ENCODE results near the gene GAS5.
A peak's percentile ranks its signal among the peaks of the same experiment; 100 is the strongest.

Gene GAS5

GRCh38 chr1:173867753-173868265 is at the start of gene GAS5:
Gene GAS5, minus strand, starts transcription at chr1:173867989.
- no peak for TF ChIP-seq ZNF274 (IDR thresholded peaks at IDR 0.05; ENCODE audit: low read depth, low read length)
- peak within 1 kb of the TSS; percentile 98 for H3K4me3 ChIP-seq (ENCODE audit: low read length)

DNA sequence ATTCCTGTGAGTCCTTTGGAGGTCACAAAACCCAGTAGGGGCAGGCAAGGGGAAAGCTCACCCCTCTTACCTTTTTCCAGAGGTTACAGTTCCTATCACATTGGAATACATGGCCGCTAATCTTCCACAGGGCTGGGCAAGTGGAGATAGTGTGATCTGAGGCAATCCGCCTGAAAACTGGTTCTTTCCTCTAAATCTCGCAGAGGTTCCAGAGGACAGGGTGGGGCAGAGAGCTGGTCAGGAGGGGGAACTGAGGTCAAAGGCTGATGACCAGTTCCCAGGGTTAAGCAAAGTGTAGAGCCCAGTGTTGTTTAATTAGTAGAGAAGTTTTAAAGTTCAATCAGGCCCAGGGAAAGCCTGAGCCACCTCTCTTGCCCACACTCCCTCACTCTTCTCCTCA is 49.4 kb upstream of the GAS5 start, which contains the start of gene SERPINC1:
Gene SERPINC1 (minus strand): TSS at position 179 of the 400 bp plus-strand sequence. CDS start 68 bp downstream, at position 111.
- no peak within 1 kb of the TSS for H3K4me3 ChIP-seq (ENCODE audit: low read length)
- no peak for TF ChIP-seq ZNF274 (IDR thresholded peaks at IDR 0.05; ENCODE audit: low read depth, low read length)

DNA sequence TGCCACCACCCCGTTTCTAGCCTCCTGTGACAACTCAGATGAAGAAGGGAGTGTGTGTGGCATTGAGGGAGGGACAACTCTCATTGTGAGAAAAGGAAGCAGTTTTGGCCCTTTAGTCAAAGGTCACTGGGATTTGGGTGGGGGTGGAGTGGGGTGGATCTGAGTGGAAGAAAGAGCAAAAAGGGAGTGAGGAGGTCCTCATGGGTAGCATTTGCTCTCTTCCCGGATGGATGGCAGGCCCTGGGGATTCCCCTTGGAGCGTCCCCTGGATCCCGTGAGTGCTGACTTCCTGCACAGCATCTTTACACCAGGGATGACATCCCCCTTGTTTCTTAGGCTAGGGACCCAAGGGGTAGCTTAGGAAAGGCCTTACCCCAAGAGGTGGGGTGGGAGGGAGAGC is 48.9 kb upstream of the GAS5 start:
- H3K4me3 ChIP-seq (ENCODE audit: low read length) = no peak overlapping the region
- no peak for TF ChIP-seq ZNF274 (IDR thresholded peaks at IDR 0.05; ENCODE audit: low read depth, low read length)

DNA sequence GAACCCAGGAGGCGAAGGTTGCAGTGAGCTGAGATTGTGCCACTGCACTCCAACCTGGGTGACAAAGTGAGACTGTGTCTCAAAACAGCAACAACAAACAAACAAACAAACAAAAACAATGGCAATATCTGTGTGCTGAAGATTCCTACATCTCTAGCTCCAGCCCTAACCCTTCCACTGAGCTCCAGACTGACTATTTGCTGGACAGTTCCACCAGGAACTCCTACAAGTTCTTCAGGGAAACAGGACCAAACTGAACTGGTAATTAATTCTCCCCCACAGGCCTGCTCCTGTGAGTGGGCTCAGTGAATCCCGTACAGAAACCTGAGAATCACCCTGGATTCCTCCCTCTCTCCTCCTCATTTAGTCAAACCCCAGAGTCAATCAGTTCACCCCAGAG is 47.8 kb upstream of the GAS5 start:
- no peak overlapping the region for H3K4me3 ChIP-seq (ENCODE audit: low read length)
- TF ChIP-seq ZNF274 (IDR thresholded peaks at IDR 0.05; ENCODE audit: low read depth, low read length) = no peak

DNA sequence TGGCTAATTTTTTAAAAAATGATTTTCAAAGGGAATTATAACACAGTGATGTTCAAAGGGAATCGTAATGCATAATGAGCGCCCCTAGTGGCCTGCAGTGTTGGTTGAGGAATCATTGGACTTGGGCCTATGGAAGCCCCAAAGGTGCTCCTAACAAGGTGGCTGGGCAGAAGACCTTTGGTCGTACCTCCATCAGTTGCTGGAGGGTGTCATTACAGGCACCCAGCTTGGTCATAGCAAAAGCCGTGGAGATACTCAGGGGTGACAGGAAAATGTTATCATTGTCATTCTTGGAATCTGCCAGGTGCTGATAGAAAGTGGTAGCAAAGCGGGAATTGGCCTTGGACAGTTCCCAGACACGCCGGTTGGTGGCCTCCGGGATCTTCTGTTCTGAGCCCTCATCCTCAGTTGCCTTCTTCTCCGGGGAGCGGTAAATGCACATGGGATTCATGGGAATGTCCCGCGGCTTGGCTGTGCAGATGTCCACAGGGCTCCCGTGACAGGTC is 46.6 kb upstream of the GAS5 start:
- no peak for TF ChIP-seq ZNF274 (IDR thresholded peaks at IDR 0.05; ENCODE audit: low read depth, low read length)
- no peak overlapping the region for H3K4me3 ChIP-seq (ENCODE audit: low read length)

DNA sequence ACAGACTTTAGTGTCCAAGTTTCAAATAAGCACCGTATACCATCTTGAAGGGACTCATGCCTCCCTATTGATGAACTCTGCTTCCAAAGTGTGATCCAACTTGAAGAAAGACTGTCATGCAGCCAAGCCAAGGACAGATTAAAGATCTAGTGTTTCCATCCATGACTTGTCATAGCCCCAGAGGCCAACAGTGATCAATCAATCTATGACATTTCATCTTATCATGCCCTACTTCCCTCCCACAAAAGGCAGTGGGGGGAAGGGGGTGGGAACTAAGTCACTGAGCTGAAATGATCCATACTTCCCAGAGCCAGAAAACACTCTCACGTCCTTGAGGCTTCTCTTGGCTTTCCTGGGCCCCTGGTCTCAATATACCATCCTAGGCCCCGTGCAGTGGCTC is 45.3 kb upstream of the GAS5 start:
- no peak for TF ChIP-seq ZNF274 (IDR thresholded peaks at IDR 0.05; ENCODE audit: low read depth, low read length)
- H3K4me3 ChIP-seq (ENCODE audit: low read length) = no peak overlapping the region

- no peak overlapping the region for H3K4me3 ChIP-seq (ENCODE audit: low read length)
- no peak for TF ChIP-seq ZNF274 (IDR thresholded peaks at IDR 0.05; ENCODE audit: low read depth, low read length)
Measured at GRCh38 chr1:173903827-173904531, 36.2 kb upstream of the GAS5 start.

DNA sequence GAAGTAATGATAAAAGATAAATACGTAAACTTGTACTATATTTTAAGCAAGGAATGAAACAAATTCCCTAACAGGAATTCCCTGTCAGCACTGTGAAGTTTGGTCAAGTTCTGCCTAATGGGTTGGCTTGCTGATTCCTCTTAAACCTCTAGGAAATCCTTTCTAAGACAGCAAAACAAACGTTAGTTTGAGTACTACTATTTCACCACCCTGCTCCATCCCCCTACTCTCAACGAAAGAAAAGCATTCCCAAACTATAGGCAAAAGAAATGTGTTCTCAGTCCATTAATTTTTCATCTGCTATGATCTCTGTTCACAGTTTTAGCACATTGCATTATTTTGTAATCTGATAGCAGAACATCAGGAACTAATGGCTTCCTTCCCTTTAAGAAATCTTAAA is 33.2 kb upstream of the GAS5 start:
- TF ChIP-seq ZNF274 (IDR thresholded peaks at IDR 0.05; ENCODE audit: low read depth, low read length) = no peak
- no peak overlapping the region for H3K4me3 ChIP-seq (ENCODE audit: low read length)

GRCh38 chr1:173900427-173900826 is 32.6 kb upstream of the GAS5 start:
- TF ChIP-seq ZNF274 (IDR thresholded peaks at IDR 0.05; ENCODE audit: low read depth, low read length) = no peak
- no peak overlapping the region for H3K4me3 ChIP-seq (ENCODE audit: low read length)

DNA sequence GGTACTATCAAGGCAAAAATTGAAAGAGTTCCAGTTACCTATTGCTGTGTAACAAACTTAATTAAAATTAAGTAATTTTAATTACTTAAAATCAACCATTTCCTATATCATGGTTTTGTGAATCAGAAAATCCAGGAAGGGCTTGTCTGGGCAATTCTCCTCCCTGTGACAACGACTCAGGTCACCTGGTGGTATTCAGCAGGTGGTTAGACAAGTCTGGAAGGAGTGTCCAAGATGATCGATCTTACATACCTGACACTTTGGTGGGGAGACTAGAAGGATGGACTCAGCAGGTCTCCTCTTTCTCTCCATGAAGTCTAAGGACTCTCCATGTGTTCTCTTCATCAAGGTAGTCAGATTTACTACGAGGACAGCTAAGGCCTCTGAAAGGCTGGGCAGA is 26.4 kb upstream of the GAS5 start:
- no peak for TF ChIP-seq ZNF274 (IDR thresholded peaks at IDR 0.05; ENCODE audit: low read depth, low read length)

GRCh38 chr1:173893611-173894010 is 25.8 kb upstream of the GAS5 start:
- no peak for TF ChIP-seq ZNF274 (IDR thresholded peaks at IDR 0.05; ENCODE audit: low read depth, low read length)
- H3K4me3 ChIP-seq (ENCODE audit: low read length) = no peak overlapping the region

More for the DNA sequence above, 26.4 kb upstream of the GAS5 start:
- H3K4me3 ChIP-seq (ENCODE audit: low read length) = no peak overlapping the region

GRCh38 chr1:173889885-173890284 is 22.1 kb upstream of the GAS5 start:
- no peak overlapping the region for H3K4me3 ChIP-seq (ENCODE audit: low read length)
- TF ChIP-seq ZNF274 (IDR thresholded peaks at IDR 0.05; ENCODE audit: low read depth, low read length) = no peak

- TF ChIP-seq ZNF274 (IDR thresholded peaks at IDR 0.05; ENCODE audit: low read depth, low read length) = no peak
- no peak overlapping the region for H3K4me3 ChIP-seq (ENCODE audit: low read length)
Measured at GRCh38 chr1:173888749-173889148, 21.0 kb upstream of the GAS5 start.

DNA sequence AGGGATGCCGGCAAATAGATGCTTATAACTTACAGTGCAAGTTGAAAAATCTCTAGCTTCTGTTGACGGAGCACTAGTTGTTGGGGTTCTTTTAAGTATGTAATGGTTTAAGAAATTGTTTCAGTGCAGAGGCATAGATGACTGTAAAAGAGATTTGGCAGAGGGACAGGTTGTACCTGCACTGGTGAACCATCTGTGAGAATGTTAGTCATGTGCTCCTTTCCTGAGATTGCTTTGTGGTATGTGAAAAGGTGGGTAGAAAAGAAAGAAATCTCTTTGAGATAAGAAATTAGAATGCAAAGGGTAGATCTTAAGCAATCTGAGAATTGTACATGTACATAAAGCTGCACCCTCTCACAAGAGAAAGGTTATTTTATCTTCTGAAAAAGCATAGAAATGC is 19.8 kb upstream of the GAS5 start:
- no peak for TF ChIP-seq ZNF274 (IDR thresholded peaks at IDR 0.05; ENCODE audit: low read depth, low read length)
- H3K4me3 ChIP-seq (ENCODE audit: low read length) = no peak overlapping the region

Data from GM08714 (cell line).